ENCODE measurements around the gene OGFOD1. TPM values are rescaled to one million over a fixed set of nuclear protein-coding genes. Genes with fewer than 3 reads are reported as not detected.
A peak's percentile ranks its signal among the peaks of the same experiment; 100 is the strongest.

Gene OGFOD1
- total and polyA plus RNA-seq, 2 of the 13 experiments (the other 11 are each of a cell fraction or from before 2014, with no cell fraction given): 35.2 to 81.3 TPM

GRCh38 chr16:56421976-56422669 lies 29.2 kb upstream of the OGFOD1 start:
- H2AFZ ChIP-seq (ENCODE audit: low read length): no peak overlapping the region
- H3K27ac ChIP-seq (ENCODE audit: extremely low read length, insufficient read depth, low read length): no peak overlapping the region
- DNase-seq (ENCODE audit: low spot score) (peak; percentile 62), ATAC-seq (no peak), FAIRE-seq (no peak)
- in situ Hi-C loops (cut with HindIII; ENCODE audit: extremely low pct_ligation_motif_present, low pct_unique_long_range_greater_than_20kb): no loop called here
- H3K36me3 ChIP-seq (replicated peaks in 1 of 2; ENCODE audit: control insufficient read depth in 1 of 2, insufficient read depth in 2 of 2, low read length in 2 of 2): peaks cover 0 to 2% of the 10 kb centered on the region in 2 experiments; a peak in 3 of 5 replicates
- H3K79me2 ChIP-seq (ENCODE audit: insufficient read depth, low read length): peaks cover 71% of the 10 kb centered on the region
- POLR2A ChIA-PET: interaction anchor here (0.7 to 2.3 kb wide), 2 partner anchors 13 to 29 kb away, joined by 3 to 6 read pairs; partner anchors contain the start of genes NUDT21 and OGFOD1
- 88% methylated on average over 5 of the region's 5 CpGs for WGBS (ENCODE audit: low lambda C conversion rate)
- H3K9me3 ChIP-seq (ENCODE audit: low read length): no peaks in the 10 kb centered on the region
- H3K4me2 ChIP-seq (ENCODE audit: low read depth, low read length): peak overlapping the region; percentile 89
- intact Hi-C loops (cut with micrococcal nuclease; ENCODE audit: unreplicated experiment): loop anchor here (2.0 kb wide), 1 partner anchor 13 kb away; no protein-coding TSS in a partner anchor
- H3K9ac ChIP-seq (ENCODE audit: insufficient read depth, low read depth, low read length): no peak overlapping the region; the same call in 1 of the 2 replicates
- CTCF ChIA-PET (ENCODE audit: low intra/inter-chr PET ratio, low total read pairs): no interaction called here
- peaks cover 11% of the 10 kb centered on the region for H4K20me1 ChIP-seq (ENCODE audit: insufficient read depth, low read length)
- H3K27me3 ChIP-seq (ENCODE audit: control insufficient read depth in 1 of 2, insufficient read depth in 2 of 2, low read length in 2 of 2): no peaks in the 10 kb centered on the region; a peak in 2 of 5 replicates
- peaks cover 68% of the 10 kb centered on the region for H3K4me1 ChIP-seq (ENCODE audit: insufficient read depth, low read length)
- no peak overlapping the region for H3K4me3 ChIP-seq (replicated peaks in 1 of 3; ENCODE audit: insufficient read depth in 1 of 3, low read depth in 2 of 3, low read length in 3 of 3)
- BruUV-seq (replicated peaks): no TSS peak
- TF ChIP-seq ZNF737 (CRISPR knock-in tag; IDR thresholded peaks at IDR 0.05; ENCODE audit: borderline replicate concordance) (no peak), FOXK1 (CRISPR knock-in tag; IDR thresholded peaks at IDR 0.05; ENCODE audit: borderline replicate concordance, low read depth) (no peak), GATAD2A (CRISPR knock-in tag; IDR thresholded peaks at IDR 0.05) (peak; percentile 28; the same call in 1 of the 2 replicates), RXRA (CRISPR knock-in tag; IDR thresholded peaks at IDR 0.05) (peak; percentile 29; the same call in 1 of the 2 replicates), PATZ1 (CRISPR knock-in tag; IDR thresholded peaks at IDR 0.05) (0 out of 2 replicates have a peak, but pooled peaks have one; percentile 20), NR2F6 (IDR thresholded peaks at IDR 0.05) (peak; percentile 69), NR2F6 (CRISPR knock-in tag; IDR thresholded peaks at IDR 0.05) (peak; percentile 76), BRCA1 (CRISPR knock-in tag; IDR thresholded peaks at IDR 0.05) (no peak), ZNF709 (CRISPR knock-in tag; IDR thresholded peaks at IDR 0.05) (no peak), PHF5A (CRISPR knock-in tag; IDR thresholded peaks at IDR 0.05; ENCODE audit: low read depth, unreplicated experiment) (no peak), ZNF20 (CRISPR knock-in tag; IDR thresholded peaks at IDR 0.05) (no peak), CBX5 (CRISPR knock-in tag; IDR thresholded peaks at IDR 0.05; ENCODE audit: borderline replicate concordance) (no peak), BCL6 (CRISPR knock-in tag; IDR thresholded peaks at IDR 0.05) (peak; percentile 20; the same call in 1 of the 2 replicates), ZNF891 (CRISPR knock-in tag; IDR thresholded peaks at IDR 0.05) (no peak), SKI (IDR thresholded peaks at IDR 0.05; ENCODE audit: partially characterized antibody) (no peak), ATF7 (IDR thresholded peaks at IDR 0.05) (0 out of 2 replicates have a peak, but pooled peaks have one; percentile 33), ATF7 (CRISPR knock-in tag; IDR thresholded peaks at IDR 0.05) (no peak; the same call in 1 of the 2 replicates), PHB2 (IDR thresholded peaks at IDR 0.05; ENCODE audit: partially characterized antibody) (no peak), NR2C2 (CRISPR knock-in tag; IDR thresholded peaks at IDR 0.05; ENCODE audit: borderline replicate concordance) (peak; percentile 56), ELF3 (CRISPR knock-in tag; IDR thresholded peaks at IDR 0.05) (no peak)
- TF ChIP-seq, protein P1, sequence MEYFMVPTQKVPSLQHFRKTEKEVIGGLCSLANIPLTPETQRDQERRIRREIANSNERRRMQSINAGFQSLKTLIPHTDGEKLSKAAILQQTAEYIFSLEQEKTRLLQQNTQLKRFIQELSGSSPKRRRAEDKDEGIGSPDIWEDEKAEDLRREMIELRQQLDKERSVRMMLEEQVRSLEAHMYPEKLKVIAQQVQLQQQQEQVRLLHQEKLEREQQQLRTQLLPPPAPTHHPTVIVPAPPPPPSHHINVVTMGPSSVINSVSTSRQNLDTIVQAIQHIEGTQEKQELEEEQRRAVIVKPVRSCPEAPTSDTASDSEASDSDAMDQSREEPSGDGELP (IDR thresholded peaks at IDR 0.05; ENCODE audit: borderline replicate concordance, low read depth): no peak

Measured in HepG2 (cell line).